NCI-H2107 (cell line): ENCODE results near the gene MAML2.
A peak's percentile ranks its signal among the peaks of the same experiment; 100 is the strongest.
"Not testable (repeated sequence)": the region's sequence is repeated elsewhere in the genome, so short reads cannot be mapped to it uniquely, and the experiment has no call there.

Experiments
- DNase-seq: peaks from one replicate; lab custom pipeline; 2025; lab: John Stamatoyannopoulos, UW

MAML2 gene

GRCh38 chr11:96268527-96268926 lies 74.5 kb downstream of the MAML2 start:
- not testable (repeated sequence) for DNase-seq

- no peak for DNase-seq
Observed at GRCh38 chr11:96267496-96268032, 75.4 kb downstream of the MAML2 start.

- no peak for DNase-seq
Observed at GRCh38 chr11:96267001-96267495, 75.9 kb downstream of the MAML2 start.

GRCh38 chr11:96265972-96266371 lies 77.0 kb downstream of the MAML2 start:
- no peak for DNase-seq

- DNase-seq: no peak
Observed at GRCh38 chr11:96265220-96265737, 77.7 kb downstream of the MAML2 start.

- no peak for DNase-seq
Observed at GRCh38 chr11:96264364-96264763, 78.6 kb downstream of the MAML2 start.

GRCh38 chr11:96263238-96263763 lies 79.7 kb downstream of the MAML2 start:
- no peak for DNase-seq

GRCh38 chr11:96260532-96260931 lies 82.5 kb downstream of the MAML2 start:
- no peak for DNase-seq

- DNase-seq: no peak
Observed at GRCh38 chr11:96260067-96260511, 82.9 kb downstream of the MAML2 start.

GRCh38 chr11:96259134-96259830 lies 83.7 kb downstream of the MAML2 start:
- no peak for DNase-seq

GRCh38 chr11:96257972-96258934 lies 84.7 kb downstream of the MAML2 start:
- DNase-seq: no peak

GRCh38 chr11:96257036-96257435 lies 86.0 kb downstream of the MAML2 start:
- no peak for DNase-seq

GRCh38 chr11:96256215-96257011 lies 86.6 kb downstream of the MAML2 start:
- DNase-seq: no peak

- DNase-seq: no peak
Observed at GRCh38 chr11:96254854-96255253, 88.1 kb downstream of the MAML2 start.

- no peak for DNase-seq
Observed at GRCh38 chr11:96254087-96254486, 88.9 kb downstream of the MAML2 start.

GRCh38 chr11:96246718-96247552 lies 96.1 kb downstream of the MAML2 start:
- no peak for DNase-seq

GRCh38 chr11:96242971-96243647 lies 99.9 kb downstream of the MAML2 start:
- peak; percentile 85 for DNase-seq

GRCh38 chr11:96242191-96242847 lies 100.7 kb downstream of the MAML2 start:
- DNase-seq: no peak

GRCh38 chr11:96241331-96241841 lies 101.6 kb downstream of the MAML2 start:
- no peak for DNase-seq
